GM19397 (cell line): ENCODE measurements around the gene DOCK1.

Source experiments
- ATAC-seq: cut with Tn5 transposase; IDR thresholded peaks from one replicate; pipeline ENCODE4 v1.9.1; 2021; ENCODE audit warnings: mild to moderate bottlenecking, moderate library complexity; ENCODE audit not compliant: unreplicated experiment

Gene DOCK1

GRCh38 chr10:127196282-127197153 lies 291.3 kb downstream of the DOCK1 start, which contains the start of gene INSYN2A:
TSS of gene INSYN2A (minus strand) at chr10:127196591. CDS start at chr10:127176395, 20,196 bp downstream.
- no peak for ATAC-seq

GRCh38 chr10:127197154-127197432 lies 291.9 kb downstream of the DOCK1 start:
- no peak for ATAC-seq

GRCh38 chr10:127198307-127198706 lies 293.1 kb downstream of the DOCK1 start:
- ATAC-seq, result no peak

GRCh38 chr10:127198721-127199120 lies 293.5 kb downstream of the DOCK1 start:
- ATAC-seq, result no peak

GRCh38 chr10:127200646-127201045 lies 295.4 kb downstream of the DOCK1 start:
- no peak for ATAC-seq

- no peak for ATAC-seq
These were observed 297.8 kb downstream of the DOCK1 start for GRCh38 chr10:127203067-127203466.

- no peak for ATAC-seq
These were observed 301.9 kb downstream of the DOCK1 start for GRCh38 chr10:127207081-127207480.

- ATAC-seq, result no peak
These were observed 305.8 kb downstream of the DOCK1 start for GRCh38 chr10:127210936-127211466.

GRCh38 chr10:127215866-127216265 lies 310.6 kb downstream of the DOCK1 start:
- no peak for ATAC-seq

- ATAC-seq, result no peak
These were observed 311.0 kb downstream of the DOCK1 start for GRCh38 chr10:127216274-127216673.

GRCh38 chr10:127216786-127217185 lies 311.6 kb downstream of the DOCK1 start:
- ATAC-seq, result no peak

GRCh38 chr10:127218658-127219057 lies 313.4 kb downstream of the DOCK1 start:
- no peak for ATAC-seq

GRCh38 chr10:127221281-127221680 lies 316.1 kb downstream of the DOCK1 start:
- ATAC-seq, result no peak

GRCh38 chr10:127227027-127227426 lies 321.8 kb downstream of the DOCK1 start:
- no peak for ATAC-seq

- ATAC-seq, result no peak
These were observed 322.4 kb downstream of the DOCK1 start for GRCh38 chr10:127227663-127228062.

GRCh38 chr10:127228195-127228787 lies 323.1 kb downstream of the DOCK1 start:
- no peak for ATAC-seq

- ATAC-seq, result no peak
These were observed 329.1 kb downstream of the DOCK1 start for GRCh38 chr10:127234306-127234800.

- ATAC-seq, result no peak
These were observed 331.0 kb downstream of the DOCK1 start for GRCh38 chr10:127236266-127236665.

- ATAC-seq, result no peak
These were observed 337.7 kb downstream of the DOCK1 start for GRCh38 chr10:127242914-127243313.

GRCh38 chr10:127243490-127244272 lies 338.5 kb downstream of the DOCK1 start:
- ATAC-seq, result no peak

GRCh38 chr10:127245456-127245855 lies 340.2 kb downstream of the DOCK1 start:
- ATAC-seq, result no peak
